Lung (tissue), 12 donors: ENCODE measurements around the gene GRIN2A. TPM values are rescaled to one million over a fixed set of nuclear protein-coding genes. Genes with fewer than 3 reads are reported as not detected.

Experiments used
- ATAC-seq: fragments of 200-7000 bp; cut with Tn5 transposase; one replicate; pipeline ENCODE4 v1.9.1; 2020; ENCODE audit warnings: moderate number of reproducible peaks; ENCODE audit not compliant: insufficient read depth, low FRiP score
- DNase-seq, 3 donors: peaks; one replicate each; pipeline ENCODE4 v3.0.0-alpha.2; 2013 to 2017
- H3K27ac ChIP-seq, 2 donors: one replicate each; pipeline ENCODE4 v1.5.1; 2013; ENCODE audit warnings: mild to moderate bottlenecking in 2 of 2, moderate library complexity in 2 of 2, control low read depth in 1 of 2, inconsistent platforms in 1 of 2, low read depth in 1 of 2, low read length in 1 of 2
- H3K27me3 ChIP-seq, 3 donors: one replicate each; pipeline ENCODE4 v1.5.1; 2013; ENCODE audit warnings: low read length in 2 of 3; ENCODE audit not compliant: control insufficient read depth in 3 of 3, insufficient read depth in 3 of 3
- H3K36me3 ChIP-seq, 4 donors: one replicate each; pipeline ENCODE4 v1.5.1; 2013; ENCODE audit warnings: low read length in 4 of 4, mild to moderate bottlenecking in 1 of 4, moderate library complexity in 1 of 4; ENCODE audit not compliant: control insufficient read depth in 4 of 4, insufficient read depth in 4 of 4
- H3K4me1 ChIP-seq, 5 donors: one replicate each; pipeline ENCODE4 v1.5.1; 2013; ENCODE audit warnings: low read length in 5 of 5, mild to moderate bottlenecking in 2 of 5, moderate library complexity in 1 of 5; ENCODE audit not compliant: control insufficient read depth in 5 of 5, insufficient read depth in 5 of 5
- H3K4me3 ChIP-seq: one replicate; pipeline ENCODE4 v1.5.1; 2013; ENCODE audit warnings: mild to moderate bottlenecking, control low read depth, moderate library complexity
- H3K9ac ChIP-seq, 2 donors: one replicate each; pipeline ENCODE4 v1.5.1; 2013; ENCODE audit warnings: low read length in 2 of 2, control low read depth in 1 of 2; ENCODE audit not compliant: insufficient read depth in 1 of 2
- H3K9me3 ChIP-seq, 4 donors: one replicate each; pipeline ENCODE4 v1.5.1; 2013; ENCODE audit warnings: low read length in 3 of 4, mild to moderate bottlenecking in 1 of 4, moderate library complexity in 1 of 4; ENCODE audit not compliant: control insufficient read depth in 4 of 4, insufficient read depth in 3 of 4
- CTCF ChIP-seq: IDR thresholded peaks from 2 replicates; pipeline ENCODE4 v1.5.1; 2012; ENCODE audit warnings: mild to moderate bottlenecking; ENCODE audit errors: control extremely low read depth, extremely low read depth
- WGBS, 2 donors: extraction: QIAGEN DNeasy Blood & Tissue Kit; methylation state at CpG; one replicate each; pipeline ENCODE4 v1.1.7; 2013; 5-methylcytosine and 5-hydroxymethylcytosine counted together
- polyA plus RNA-seq, 2 donors: library from polyadenylated mRNA; stranded (reverse); fragments of 200-250 nt; gene quantifications; one replicate each; pipeline ENCODE4 v1.2.1, GENCODE V29; 2013
- total RNA-seq, 2 donors: library from RNA; depleted of rRNA in 1 of 2; stranded (reverse); fragments of >200 nt in 1 of 2; gene quantifications; one replicate each; pipeline ENCODE4 v1.2.1, GENCODE V29; 2014 to 2021
- donor health status: control.
- donor health status: control.
- donor health status: Bipolar disorder and iron deficiency.
- donor health status: healthy.
- donor health status: DM: yes; HTN: yes; CAD: no.

The GRIN2A gene
- total and polyA plus RNA-seq, 4 donors = 0.02 to 0.37 (median 0.10) TPM

GRCh38 chr16:10121491-10121890 lies 60.7 kb downstream of the GRIN2A start:
- no peak overlapping the region for H3K27ac ChIP-seq
- H3K4me1 ChIP-seq = peaks cover 0 to 1% (median 0%) of the 10 kb centered on the region in 5 donors
- no peaks in the 10 kb centered on the region for H3K36me3 ChIP-seq
- H3K9ac ChIP-seq = no peak overlapping the region
- no peak overlapping the region for H3K4me3 ChIP-seq
- no peak for ATAC-seq
- H3K9me3 ChIP-seq = no peaks in the 10 kb centered on the region
- H3K27me3 ChIP-seq = no peaks in the 10 kb centered on the region
- 31 to 37% methylated on average over 2 of the region's 2 CpGs for WGBS, 2 donors
- peak in 2 of 3 donors; percentile 3 to 19 for DNase-seq
- no peak for TF ChIP-seq CTCF

- Histone ChIP-seq H3K4me1 (peaks cover 0 to 1% (median 0%) of the 10 kb centered on the region in 5 donors), H3K9me3 (no peaks in the 10 kb centered on the region), H3K9ac (no peak overlapping the region), H3K27ac (no peak overlapping the region), H3K36me3 (no peaks in the 10 kb centered on the region), H3K27me3 (no peaks in the 10 kb centered on the region), H3K4me3 (no peak overlapping the region)
- no peak for DNase-seq
- ATAC-seq = no peak
- TF ChIP-seq CTCF = no peak
- WGBS, 2 donors = 82 to 86% methylated on average over 4 of the region's 4 CpGs
Measured at GRCh38 chr16:10120953-10121352, 61.3 kb downstream of the GRIN2A start.

- Histone ChIP-seq H3K36me3 (no peaks in the 10 kb centered on the region), H3K27ac (no peak overlapping the region), H3K4me1 (no peaks in the 10 kb centered on the region), H3K9ac (no peak overlapping the region), H3K4me3 (no peak overlapping the region), H3K27me3 (no peaks in the 10 kb centered on the region), H3K9me3 (no peaks in the 10 kb centered on the region)
- TF ChIP-seq CTCF = no peak
- WGBS, 2 donors = 44 to 67% methylated on average over 4 of the region's 4 CpGs
- peak; percentile 19 for ATAC-seq
- no peak for DNase-seq
Measured at GRCh38 chr16:10114409-10114808, 67.8 kb downstream of the GRIN2A start.

GRCh38 chr16:10113248-10113647 lies 69.0 kb downstream of the GRIN2A start:
- Histone ChIP-seq H3K27ac (no peak overlapping the region), H3K36me3 (no peaks in the 10 kb centered on the region), H3K9me3 (peaks cover 0 to under 1% (median 0%) of the 10 kb centered on the region in 4 donors), H3K4me3 (no peak overlapping the region), H3K9ac (no peak overlapping the region), H3K4me1 (no peaks in the 10 kb centered on the region), H3K27me3 (no peaks in the 10 kb centered on the region)
- TF ChIP-seq CTCF = no peak
- no peak for DNase-seq
- 79% methylated on average over 7 of the region's 7 CpGs for WGBS, 2 donors
- no peak for ATAC-seq
